GM18861 (cell line): Measurements from ENCODE around the gene SNX8.

Experiments used
- ATAC-seq: cut with Tn5 transposase; IDR thresholded peaks from one replicate; pipeline ENCODE4 v1.9.1; 2021; ENCODE audit not compliant: unreplicated experiment

The SNX8 gene

GRCh38 chr7:2208712-2209111, 105.5 kb downstream of the SNX8 start:
- ATAC-seq, result no peak

- ATAC-seq, result no peak
Observed at GRCh38 chr7:2205036-2205780, 109.0 kb downstream of the SNX8 start.

- no peak for ATAC-seq
Observed at GRCh38 chr7:2204446-2204845, 109.8 kb downstream of the SNX8 start.

GRCh38 chr7:2203766-2204300, 110.4 kb downstream of the SNX8 start:
- no peak for ATAC-seq

- no peak for ATAC-seq
Observed at GRCh38 chr7:2202901-2203765, 111.1 kb downstream of the SNX8 start.

- no peak for ATAC-seq
Observed at GRCh38 chr7:2202361-2202761, 111.9 kb downstream of the SNX8 start.
